ENCODE measurements around the gene PSMD13. TPM values are rescaled to one million over a fixed set of nuclear protein-coding genes. Genes with fewer than 3 reads are reported as not detected.

PSMD13 gene
- total and polyA plus RNA-seq, 2 of the 13 experiments (the other 11 are each of a cell fraction or from before 2014, with no cell fraction given): 83.0 to 117 TPM

DNA sequence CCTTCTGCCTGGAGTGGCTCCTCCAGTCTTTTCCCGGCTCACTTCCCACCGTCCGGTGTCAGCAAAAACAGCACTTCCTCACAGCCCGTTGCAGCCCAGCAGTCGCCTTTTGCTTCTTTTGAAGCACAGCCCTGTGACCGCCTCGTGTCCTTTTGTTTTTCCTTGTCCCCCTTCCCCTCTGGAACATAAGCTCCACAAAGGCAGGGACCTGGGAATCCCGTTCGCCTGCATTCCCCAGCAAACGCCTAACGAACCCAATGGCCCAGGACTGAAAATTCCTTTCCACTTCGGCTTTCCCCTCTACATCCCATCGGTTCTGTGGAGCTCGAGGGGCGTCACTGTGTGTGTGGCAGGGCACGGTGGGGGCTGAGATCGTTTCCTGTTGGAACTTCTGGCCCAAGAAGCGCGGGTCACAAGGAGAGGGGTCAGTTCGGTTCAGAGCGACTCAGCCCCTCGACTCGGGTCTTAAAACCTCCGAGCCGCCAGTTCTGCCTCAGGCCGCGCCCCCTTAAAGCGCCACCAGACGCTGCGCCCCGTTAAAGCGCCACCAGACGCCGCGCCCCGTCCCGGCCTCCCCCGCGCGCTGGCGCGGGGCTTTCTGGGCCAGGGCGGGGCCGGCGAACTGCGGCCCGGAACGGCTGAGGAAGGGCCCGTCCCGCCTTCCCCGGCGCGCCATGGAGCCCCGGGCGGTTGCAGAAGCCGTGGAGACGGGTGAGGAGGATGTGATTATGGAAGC, 28.4 kb upstream of the PSMD13 start (continued):
- no peak for TF ChIP-seq ZNF367 (CRISPR knock-in tag; IDR thresholded peaks at IDR 0.05; ENCODE audit: borderline replicate concordance)
- TF ChIP-seq ARNT2 (CRISPR knock-in tag; IDR thresholded peaks at IDR 0.05; ENCODE audit: low read depth): no peak
- 0 out of 2 replicates have a peak, but pooled peaks have one; percentile 10 for TF ChIP-seq ZZZ3 (CRISPR knock-in tag; IDR thresholded peaks at IDR 0.05; ENCODE audit: borderline replicate concordance)
- no peak for TF ChIP-seq SRSF1 (optimal IDR thresholded peaks at IDR 0.05; ENCODE audit: low read depth, low read length)
- 0 out of 4 replicates have a peak, but pooled peaks of 1 of the 2 experiments have one; percentile 19 for TF ChIP-seq POLR2A (IDR thresholded peaks at IDR 0.05; ENCODE audit: insufficient read depth in 1 of 2, low read depth in 2 of 2, low read length in 2 of 2)
- TF ChIP-seq, protein P1, sequence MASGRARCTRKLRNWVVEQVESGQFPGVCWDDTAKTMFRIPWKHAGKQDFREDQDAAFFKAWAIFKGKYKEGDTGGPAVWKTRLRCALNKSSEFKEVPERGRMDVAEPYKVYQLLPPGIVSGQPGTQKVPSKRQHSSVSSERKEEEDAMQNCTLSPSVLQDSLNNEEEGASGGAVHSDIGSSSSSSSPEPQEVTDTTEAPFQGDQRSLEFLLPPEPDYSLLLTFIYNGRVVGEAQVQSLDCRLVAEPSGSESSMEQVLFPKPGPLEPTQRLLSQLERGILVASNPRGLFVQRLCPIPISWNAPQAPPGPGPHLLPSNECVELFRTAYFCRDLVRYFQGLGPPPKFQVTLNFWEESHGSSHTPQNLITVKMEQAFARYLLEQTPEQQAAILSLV (CRISPR knock-in tag; IDR thresholded peaks at IDR 0.05; ENCODE audit: borderline replicate concordance): no peak
- no peak for TF ChIP-seq ZNF660 (CRISPR knock-in tag; IDR thresholded peaks at IDR 0.05; ENCODE audit: borderline replicate concordance, low read depth)
- TF ChIP-seq, protein P2, sequence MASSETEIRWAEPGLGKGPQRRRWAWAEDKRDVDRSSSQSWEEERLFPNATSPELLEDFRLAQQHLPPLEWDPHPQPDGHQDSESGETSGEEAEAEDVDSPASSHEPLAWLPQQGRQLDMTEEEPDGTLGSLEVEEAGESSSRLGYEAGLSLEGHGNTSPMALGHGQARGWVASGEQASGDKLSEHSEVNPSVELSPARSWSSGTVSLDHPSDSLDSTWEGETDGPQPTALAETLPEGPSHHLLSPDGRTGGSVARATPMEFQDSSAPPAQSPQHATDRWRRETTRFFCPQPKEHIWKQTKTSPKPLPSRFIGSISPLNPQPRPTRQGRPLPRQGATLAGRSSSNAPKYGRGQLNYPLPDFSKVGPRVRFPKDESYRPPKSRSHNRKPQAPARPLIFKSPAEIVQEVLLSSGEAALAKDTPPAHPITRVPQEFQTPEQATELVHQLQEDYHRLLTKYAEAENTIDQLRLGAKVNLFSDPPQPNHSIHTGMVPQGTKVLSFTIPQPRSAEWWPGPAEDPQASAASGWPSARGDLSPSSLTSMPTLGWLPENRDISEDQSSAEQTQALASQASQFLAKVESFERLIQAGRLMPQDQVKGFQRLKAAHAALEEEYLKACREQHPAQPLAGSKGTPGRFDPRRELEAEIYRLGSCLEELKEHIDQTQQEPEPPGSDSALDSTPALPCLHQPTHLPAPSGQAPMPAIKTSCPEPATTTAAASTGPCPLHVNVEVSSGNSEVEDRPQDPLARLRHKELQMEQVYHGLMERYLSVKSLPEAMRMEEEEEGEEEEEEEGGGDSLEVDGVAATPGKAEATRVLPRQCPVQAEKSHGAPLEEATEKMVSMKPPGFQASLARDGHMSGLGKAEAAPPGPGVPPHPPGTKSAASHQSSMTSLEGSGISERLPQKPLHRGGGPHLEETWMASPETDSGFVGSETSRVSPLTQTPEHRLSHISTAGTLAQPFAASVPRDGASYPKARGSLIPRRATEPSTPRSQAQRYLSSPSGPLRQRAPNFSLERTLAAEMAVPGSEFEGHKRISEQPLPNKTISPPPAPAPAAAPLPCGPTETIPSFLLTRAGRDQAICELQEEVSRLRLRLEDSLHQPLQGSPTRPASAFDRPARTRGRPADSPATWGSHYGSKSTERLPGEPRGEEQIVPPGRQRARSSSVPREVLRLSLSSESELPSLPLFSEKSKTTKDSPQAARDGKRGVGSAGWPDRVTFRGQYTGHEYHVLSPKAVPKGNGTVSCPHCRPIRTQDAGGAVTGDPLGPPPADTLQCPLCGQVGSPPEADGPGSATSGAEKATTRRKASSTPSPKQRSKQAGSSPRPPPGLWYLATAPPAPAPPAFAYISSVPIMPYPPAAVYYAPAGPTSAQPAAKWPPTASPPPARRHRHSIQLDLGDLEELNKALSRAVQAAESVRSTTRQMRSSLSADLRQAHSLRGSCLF (CRISPR knock-in tag; IDR thresholded peaks at IDR 0.05; ENCODE audit: borderline replicate concordance): no peak
- no peak for TF ChIP-seq ZNF296 (CRISPR knock-in tag; conservative IDR thresholded peaks at IDR 0.05)
- TF ChIP-seq, protein P3, sequence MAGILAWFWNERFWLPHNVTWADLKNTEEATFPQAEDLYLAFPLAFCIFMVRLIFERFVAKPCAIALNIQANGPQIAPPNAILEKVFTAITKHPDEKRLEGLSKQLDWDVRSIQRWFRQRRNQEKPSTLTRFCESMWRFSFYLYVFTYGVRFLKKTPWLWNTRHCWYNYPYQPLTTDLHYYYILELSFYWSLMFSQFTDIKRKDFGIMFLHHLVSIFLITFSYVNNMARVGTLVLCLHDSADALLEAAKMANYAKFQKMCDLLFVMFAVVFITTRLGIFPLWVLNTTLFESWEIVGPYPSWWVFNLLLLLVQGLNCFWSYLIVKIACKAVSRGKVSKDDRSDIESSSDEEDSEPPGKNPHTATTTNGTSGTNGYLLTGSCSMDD (CRISPR knock-in tag; IDR thresholded peaks at IDR 0.05): no peak
- TF ChIP-seq AGO1 (IDR thresholded peaks at IDR 0.05; ENCODE audit: low read depth, low read length, poor library complexity, severe bottlenecking): no peak
- TF ChIP-seq, protein P4, sequence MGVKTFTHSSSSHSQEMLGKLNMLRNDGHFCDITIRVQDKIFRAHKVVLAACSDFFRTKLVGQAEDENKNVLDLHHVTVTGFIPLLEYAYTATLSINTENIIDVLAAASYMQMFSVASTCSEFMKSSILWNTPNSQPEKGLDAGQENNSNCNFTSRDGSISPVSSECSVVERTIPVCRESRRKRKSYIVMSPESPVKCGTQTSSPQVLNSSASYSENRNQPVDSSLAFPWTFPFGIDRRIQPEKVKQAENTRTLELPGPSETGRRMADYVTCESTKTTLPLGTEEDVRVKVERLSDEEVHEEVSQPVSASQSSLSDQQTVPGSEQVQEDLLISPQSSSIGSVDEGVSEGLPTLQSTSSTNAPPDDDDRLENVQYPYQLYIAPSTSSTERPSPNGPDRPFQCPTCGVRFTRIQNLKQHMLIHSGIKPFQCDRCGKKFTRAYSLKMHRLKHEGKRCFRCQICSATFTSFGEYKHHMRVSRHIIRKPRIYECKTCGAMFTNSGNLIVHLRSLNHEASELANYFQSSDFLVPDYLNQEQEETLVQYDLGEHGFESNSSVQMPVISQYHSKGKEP (CRISPR knock-in tag; IDR thresholded peaks at IDR 0.05): no peak
- no peak for TF ChIP-seq ZNF292 (CRISPR knock-in tag; IDR thresholded peaks at IDR 0.05; ENCODE audit: borderline replicate concordance, low read depth)
- no peak for TF ChIP-seq GABPA (IDR thresholded peaks at IDR 0.05; ENCODE audit: low read depth, low read length)
- TF ChIP-seq GABPA (CRISPR knock-in tag; IDR thresholded peaks at IDR 0.05; ENCODE audit: low read depth): peak; percentile 53; the same call in 1 of the 2 replicates
- TF ChIP-seq ZFY (CRISPR knock-in tag; IDR thresholded peaks at IDR 0.05): peak; percentile 66
- TF ChIP-seq, protein P5, sequence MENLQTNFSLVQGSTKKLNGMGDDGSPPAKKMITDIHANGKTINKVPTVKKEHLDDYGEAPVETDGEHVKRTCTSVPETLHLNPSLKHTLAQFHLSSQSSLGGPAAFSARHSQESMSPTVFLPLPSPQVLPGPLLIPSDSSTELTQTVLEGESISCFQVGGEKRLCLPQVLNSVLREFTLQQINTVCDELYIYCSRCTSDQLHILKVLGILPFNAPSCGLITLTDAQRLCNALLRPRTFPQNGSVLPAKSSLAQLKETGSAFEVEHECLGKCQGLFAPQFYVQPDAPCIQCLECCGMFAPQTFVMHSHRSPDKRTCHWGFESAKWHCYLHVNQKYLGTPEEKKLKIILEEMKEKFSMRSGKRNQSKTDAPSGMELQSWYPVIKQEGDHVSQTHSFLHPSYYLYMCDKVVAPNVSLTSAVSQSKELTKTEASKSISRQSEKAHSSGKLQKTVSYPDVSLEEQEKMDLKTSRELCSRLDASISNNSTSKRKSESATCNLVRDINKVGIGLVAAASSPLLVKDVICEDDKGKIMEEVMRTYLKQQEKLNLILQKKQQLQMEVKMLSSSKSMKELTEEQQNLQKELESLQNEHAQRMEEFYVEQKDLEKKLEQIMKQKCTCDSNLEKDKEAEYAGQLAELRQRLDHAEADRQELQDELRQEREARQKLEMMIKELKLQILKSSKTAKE (CRISPR knock-in tag; IDR thresholded peaks at IDR 0.05; ENCODE audit: borderline replicate concordance): no peak

Data from HepG2 (cell line).